Endometrial microvascular endothelial cells (primary cell): ENCODE results near the gene NOS1AP. TPM values are rescaled to one million over a fixed set of nuclear protein-coding genes. Genes with fewer than 3 reads are reported as not detected.

Experiments used
- in situ Hi-C: cut with HindIII; loops from 2 replicates; pipeline ENCODE4 v1.10.0; 2017; ENCODE audit warnings: low sequenced_read_pairs, low pct_unique_long_range_greater_than_20kb; ENCODE audit errors: inconsistent ontology term
- total RNA-seq: library from RNA; depleted of rRNA; stranded (reverse); fragments of >200 nt; gene quantifications from one replicate; pipeline ENCODE4 v1.2.3, GENCODE V29; 2015; ENCODE audit errors: inconsistent ontology term

Gene NOS1AP
- total RNA-seq, 1 donor from 2014 or later = 3.1 TPM

DNA sequence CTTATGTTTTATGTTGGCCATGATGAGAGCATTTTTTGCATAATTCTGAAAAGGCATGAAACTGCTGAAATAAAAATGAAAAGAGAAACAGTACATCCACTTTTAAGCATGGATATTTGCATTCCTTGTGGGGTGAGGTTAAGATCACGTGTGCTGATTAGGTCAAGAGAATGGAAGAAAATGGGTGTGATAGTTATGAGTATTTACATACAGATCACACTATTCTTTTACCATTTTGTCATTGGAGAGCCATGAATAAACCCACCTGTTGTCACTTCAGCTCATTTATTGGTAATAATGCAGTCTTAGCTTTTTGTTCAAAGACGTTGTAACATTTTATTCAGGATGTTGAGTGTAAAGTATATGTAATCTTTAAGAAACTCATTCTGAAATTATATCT, 153.2 kb downstream of the NOS1AP start:
- in situ Hi-C loops = no loop called here

- in situ Hi-C loops = no loop called here
These were observed 154.0 kb downstream of the NOS1AP start for GRCh38 chr1:162223488-162223887.

GRCh38 chr1:162224267-162224666, 154.8 kb downstream of the NOS1AP start:
- in situ Hi-C loops = no loop called here

DNA sequence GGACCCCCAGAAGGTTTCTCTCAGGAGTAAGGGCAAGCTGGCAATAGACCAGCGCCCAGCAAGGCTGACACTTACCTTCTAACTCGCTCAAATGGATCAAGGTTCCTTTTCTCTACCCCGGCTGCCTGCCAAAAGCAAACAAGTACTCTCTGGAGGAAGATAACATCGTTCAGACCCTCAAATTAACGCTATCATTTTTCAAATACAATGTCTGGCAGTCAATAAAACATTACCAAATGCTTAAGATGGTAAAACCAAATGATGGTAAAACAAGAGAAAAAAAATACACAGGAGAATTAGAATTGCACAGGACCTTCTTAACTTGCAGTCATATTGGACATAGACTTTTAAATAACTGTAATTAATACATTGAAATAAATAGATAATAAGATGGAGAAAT, 159.1 kb downstream of the NOS1AP start:
- in situ Hi-C loops = no loop called here

DNA sequence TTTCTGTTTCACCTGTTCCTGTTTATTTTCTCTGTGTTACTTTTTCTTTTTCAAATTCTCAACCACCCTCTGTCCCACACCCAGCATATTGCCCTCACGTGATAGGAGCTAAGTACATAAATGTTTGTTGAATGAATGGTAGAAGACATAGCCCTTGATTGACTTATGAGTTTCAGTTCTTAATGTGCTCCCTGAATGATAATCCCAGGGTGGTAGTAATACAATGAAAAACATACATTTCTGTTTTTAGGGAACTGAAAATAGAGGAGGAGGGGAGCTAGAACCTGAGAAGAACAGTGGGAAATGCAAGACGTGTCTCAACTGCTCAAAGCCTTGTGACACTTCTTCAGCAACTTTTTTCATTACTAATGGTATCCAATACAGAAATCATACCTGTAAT, 160.1 kb downstream of the NOS1AP start:
- in situ Hi-C loops = no loop called here

DNA sequence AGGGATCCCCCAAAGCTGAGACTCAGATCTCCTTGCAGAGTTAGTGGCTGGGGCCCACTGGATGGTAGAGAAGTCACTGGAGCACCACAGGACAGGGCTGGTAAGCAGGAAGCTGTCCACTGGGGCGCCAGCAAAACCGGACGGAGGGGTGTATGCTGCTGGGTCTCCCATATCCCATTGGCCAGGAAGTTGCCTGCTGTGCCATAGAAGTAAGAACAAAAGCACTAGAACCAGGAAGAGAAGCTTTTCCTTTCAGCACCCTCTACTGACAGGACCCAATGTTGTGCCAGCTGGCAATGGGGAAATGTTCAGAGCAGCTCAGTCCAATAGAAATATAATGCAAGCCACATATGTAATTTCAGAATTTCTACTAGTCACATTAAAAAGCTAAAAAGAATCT, 160.6 kb downstream of the NOS1AP start:
- in situ Hi-C loops = no loop called here

DNA sequence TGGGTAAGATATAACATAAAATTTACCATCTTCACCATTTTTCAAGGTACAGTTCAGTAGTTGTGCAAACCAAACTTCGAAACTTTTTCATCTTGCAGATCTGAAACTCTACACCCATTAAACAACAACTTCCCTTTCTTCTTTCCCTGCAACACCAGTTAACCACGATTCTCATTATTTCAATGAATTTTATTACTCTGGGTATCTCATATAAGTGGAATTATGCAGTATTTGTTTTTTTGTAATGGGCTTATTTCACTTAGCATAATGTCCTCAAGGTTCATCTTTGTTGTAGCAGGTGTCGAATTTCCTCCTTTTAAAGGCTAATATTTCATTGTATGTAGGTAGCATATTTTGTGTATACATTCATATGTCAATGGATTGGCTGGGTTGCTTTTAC, 161.0 kb downstream of the NOS1AP start:
- in situ Hi-C loops = no loop called here

DNA sequence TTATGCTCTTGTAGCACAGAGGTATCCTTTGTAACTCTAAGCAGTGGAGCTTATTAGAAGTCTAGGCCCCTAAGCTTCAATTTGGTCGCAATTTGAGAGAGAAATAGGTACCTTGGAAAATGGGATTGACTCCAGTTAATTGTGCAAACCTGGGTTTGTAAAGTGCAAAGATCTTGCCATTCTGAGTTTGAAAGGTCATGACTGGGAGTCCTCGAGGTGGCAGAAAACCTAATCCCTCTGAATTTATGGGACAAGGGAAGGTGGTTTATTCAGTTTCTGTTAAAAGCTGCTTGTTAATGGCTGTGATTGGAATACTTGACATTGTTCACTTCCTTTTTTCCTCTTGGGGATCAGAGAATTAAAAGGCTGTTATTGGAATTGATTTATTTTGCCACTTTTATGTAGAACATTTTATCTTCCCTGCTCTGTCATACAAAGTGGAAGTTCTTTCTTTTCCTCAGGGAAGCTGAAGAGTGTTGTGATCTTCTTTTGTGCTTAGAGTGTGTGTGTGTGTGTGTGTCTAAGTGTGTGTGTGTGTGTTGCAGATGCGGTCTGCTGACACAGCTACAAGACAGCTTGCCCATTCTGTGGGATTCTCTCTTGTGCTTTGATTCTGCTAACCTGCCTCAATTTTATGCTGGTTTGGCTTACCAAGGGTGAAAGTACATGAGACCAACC, 162.7 kb downstream of the NOS1AP start:
- in situ Hi-C loops = no loop called here

DNA sequence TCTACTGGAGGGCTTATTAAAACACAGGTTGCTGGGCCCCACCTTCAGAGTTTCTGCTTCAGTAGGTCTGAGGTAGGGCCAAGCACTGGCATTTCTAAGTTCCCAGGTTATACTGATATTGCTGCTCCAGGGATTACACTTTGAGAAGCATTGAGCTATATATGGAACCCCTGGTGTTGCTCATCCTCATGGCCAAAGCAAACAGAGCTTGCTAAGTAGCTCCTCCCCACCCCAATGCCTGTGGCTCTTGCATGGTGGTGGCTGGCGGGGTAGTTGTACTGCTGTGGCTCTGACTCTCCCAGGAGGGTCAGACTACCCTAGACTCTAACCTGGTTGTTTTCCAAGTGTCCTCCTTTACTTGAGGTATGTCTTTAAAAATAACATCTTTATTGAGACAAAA, 163.6 kb downstream of the NOS1AP start:
- in situ Hi-C loops = no loop called here

- in situ Hi-C loops = no loop called here
These were observed 164.4 kb downstream of the NOS1AP start for GRCh38 chr1:162233937-162234336.

- in situ Hi-C loops = no loop called here
These were observed 165.1 kb downstream of the NOS1AP start for GRCh38 chr1:162234571-162234970.

GRCh38 chr1:162235241-162235800, 165.8 kb downstream of the NOS1AP start:
- in situ Hi-C loops = no loop called here

GRCh38 chr1:162236201-162236600, 166.7 kb downstream of the NOS1AP start:
- in situ Hi-C loops = no loop called here

DNA sequence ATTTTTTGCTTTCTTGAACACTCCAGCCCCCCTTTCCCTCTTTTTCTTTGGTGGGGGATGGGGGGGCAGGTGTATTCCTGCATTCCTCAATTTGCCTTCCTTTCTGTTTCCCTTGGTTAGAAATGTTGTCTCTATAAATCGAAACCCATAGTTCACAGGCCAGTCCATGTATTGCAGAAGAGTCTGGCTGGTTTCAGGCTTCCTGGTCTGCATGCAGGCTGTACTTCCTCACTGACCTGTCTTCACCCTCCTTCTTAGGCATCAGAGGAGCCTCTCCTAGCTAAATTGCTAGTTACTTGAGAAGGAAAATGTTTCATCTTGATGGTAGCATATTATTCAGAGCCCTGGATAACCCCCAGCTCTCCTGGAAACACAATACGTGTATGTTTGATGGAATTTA, 167.1 kb downstream of the NOS1AP start:
- in situ Hi-C loops = no loop called here

DNA sequence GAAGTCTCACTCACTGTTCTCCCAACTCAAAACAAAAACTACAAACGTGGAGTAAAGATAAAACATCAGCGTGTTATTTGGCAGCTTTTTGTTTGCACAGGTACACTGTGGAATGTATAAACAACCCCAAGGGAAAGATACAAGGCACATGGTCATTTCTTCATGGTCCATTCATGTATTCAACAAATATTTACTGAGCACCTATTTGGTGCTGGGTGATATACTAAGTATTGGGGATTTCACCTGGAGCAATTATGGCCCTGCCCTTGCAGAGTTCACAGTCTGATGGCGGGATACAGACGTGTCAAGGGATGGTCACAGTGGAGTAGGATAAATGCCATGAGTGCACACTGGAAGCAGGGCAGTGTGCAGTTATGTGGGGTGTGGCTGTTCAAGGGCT, 171.1 kb downstream of the NOS1AP start:
- in situ Hi-C loops = no loop called here

GRCh38 chr1:162242804-162243203, 173.3 kb downstream of the NOS1AP start:
- in situ Hi-C loops = no loop called here

GRCh38 chr1:162248854-162249535, 179.5 kb downstream of the NOS1AP start:
- in situ Hi-C loops = no loop called here

GRCh38 chr1:162250004-162250730, 180.7 kb downstream of the NOS1AP start:
- in situ Hi-C loops = no loop called here

- in situ Hi-C loops = no loop called here
These were observed 181.6 kb downstream of the NOS1AP start for GRCh38 chr1:162251102-162251501.

DNA sequence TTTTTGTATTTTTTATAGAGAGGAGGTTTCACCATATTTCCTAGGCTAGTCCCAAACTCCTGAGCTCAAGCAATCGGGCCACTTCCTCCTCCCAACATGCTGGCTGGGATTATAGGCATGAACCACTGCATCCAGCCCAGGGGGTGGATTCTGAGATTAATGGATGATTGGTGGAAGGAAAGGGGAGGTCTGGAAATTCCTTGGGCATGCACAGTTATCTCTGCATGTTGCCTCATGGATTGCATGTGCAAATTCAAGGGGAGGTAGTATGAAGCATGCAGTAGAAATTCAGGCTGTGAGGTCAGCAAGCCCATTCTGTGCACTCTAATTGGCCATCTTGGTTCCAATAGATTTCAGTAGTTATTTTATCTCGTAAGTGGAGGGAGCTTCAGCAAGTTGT, 182.7 kb downstream of the NOS1AP start:
- in situ Hi-C loops = no loop called here
